Keratinocyte (primary cell): ENCODE data around the gene ACADL. TPM values are rescaled to one million over a fixed set of nuclear protein-coding genes. Genes with fewer than 3 reads are reported as not detected.

Experiments used
- DNase-seq: peaks from one replicate; pipeline ENCODE4 v3.0.0-alpha.2; 2011; ENCODE audit warnings: low read depth, missing footprints, low spot score
- FAIRE-seq: peaks from 2 replicates; lab custom pipeline; 2011; peaks lifted over from hg19 to GRCh38; lab: Jason Lieb, UNC
- H2AFZ ChIP-seq: 2 replicates; pipeline ENCODE4 v1.6.0; 2012; ENCODE audit warnings: low read length, control low read depth, inconsistent platforms; ENCODE audit not compliant: control insufficient read depth
- H3K27ac ChIP-seq: 2 replicates; pipeline ENCODE4 v1.5.1; 2011; ENCODE audit warnings: low read length; ENCODE audit not compliant: control insufficient read depth, insufficient read depth
- H3K27me3 ChIP-seq: 3 replicates; pipeline ENCODE4 v1.6.0; 2011; ENCODE audit warnings: low read length; ENCODE audit not compliant: control insufficient read depth, insufficient read depth; ENCODE audit errors: extremely low read depth
- H3K36me3 ChIP-seq, 2 experiments: 2 replicates in 1 of 2; 3 replicates in 1 of 2; pipeline ENCODE4 v1.5.1; 2011; ENCODE audit warnings: low read length in 2 of 2, mild to moderate bottlenecking in 1 of 2; ENCODE audit not compliant: control insufficient read depth in 2 of 2, insufficient read depth in 2 of 2; ENCODE audit errors: extremely low read depth in 1 of 2
- H3K4me1 ChIP-seq: 3 replicates; pipeline ENCODE4 v1.5.1; 2011; ENCODE audit warnings: low read length; ENCODE audit not compliant: control insufficient read depth, insufficient read depth; ENCODE audit errors: extremely low read depth
- H3K4me2 ChIP-seq: 3 replicates; pipeline ENCODE4 v1.6.0; 2011; ENCODE audit warnings: low read depth, low read length; ENCODE audit not compliant: control insufficient read depth, insufficient read depth; ENCODE audit errors: extremely low read depth
- H3K4me3 ChIP-seq, 3 experiments: fragments of 200-600 bp in 1 of 3; sonication (generic) in 1 of 3; 2 replicates in 2 of 3; 3 replicates in 1 of 3; pipeline ENCODE4 v1.5.1; 2011 to 2016; ENCODE audit warnings: low read length in 3 of 3, mild to moderate bottlenecking in 3 of 3, control low read depth in 2 of 3, inconsistent platforms in 1 of 3, low read depth in 1 of 3, mixed read lengths in 1 of 3, mixed run types in 1 of 3, moderate library complexity in 1 of 3; ENCODE audit not compliant: control insufficient read depth in 2 of 3, insufficient read depth in 2 of 3; ENCODE audit errors: extremely low read depth in 1 of 3
- H3K79me2 ChIP-seq: 2 replicates; pipeline ENCODE4 v1.6.0; 2012; ENCODE audit warnings: low read length; ENCODE audit not compliant: control insufficient read depth, insufficient read depth
- H3K9ac ChIP-seq: 3 replicates; pipeline ENCODE4 v1.6.0; 2011; ENCODE audit warnings: low read length; ENCODE audit not compliant: control insufficient read depth, insufficient read depth; ENCODE audit errors: extremely low read depth
- H3K9me1 ChIP-seq: 3 replicates; pipeline ENCODE4 v1.6.0; 2011; ENCODE audit warnings: low read length; ENCODE audit not compliant: control insufficient read depth, insufficient read depth; ENCODE audit errors: extremely low read depth
- H3K9me3 ChIP-seq: 2 replicates; pipeline ENCODE4 v1.5.1; 2012; ENCODE audit warnings: low read depth, low read length; ENCODE audit not compliant: control insufficient read depth
- H4K20me1 ChIP-seq: 3 replicates; pipeline ENCODE4 v1.6.0; 2011; ENCODE audit warnings: low read length; ENCODE audit not compliant: control insufficient read depth, insufficient read depth; ENCODE audit errors: extremely low read depth
- CTCF ChIP-seq, 3 experiments: IDR thresholded peaks in 1 of 3; conservative IDR thresholded peaks in 1 of 3; optimal IDR thresholded peaks in 1 of 3; 2 replicates in 2 of 3; 3 replicates in 1 of 3; pipeline versions ENCODE3 to v1.5.1; 2011; ENCODE audit warnings: low read length in 3 of 3, mild to moderate bottlenecking in 3 of 3, moderate library complexity in 2 of 3, control low read depth in 1 of 3, inconsistent platforms in 1 of 3; ENCODE audit not compliant: insufficient read depth in 2 of 3; ENCODE audit errors: extremely low read depth in 1 of 3
- EZH2 ChIP-seq: IDR thresholded peaks from one replicate; pipeline ENCODE4 v1.6.1; 2012; ENCODE audit warnings: inconsistent platforms, mild to moderate bottlenecking, low read length, moderate library complexity
- dilution Hi-C: fragments of 300-500 bp; cut with MboI; formaldehyde crosslinking; loops from one replicate; pipeline ENCODE4 v1.7.0; 2020; ENCODE audit warnings: low sequenced_read_pairs; ENCODE audit not compliant: extremely low pct_ligation_motif_present
- polyA plus RNA-seq, 5 experiments: library from polyadenylated mRNA; depleted of rRNA in 3 of 5; stranded (reverse) in 3 of 5; stranded (forward) in 1 of 5; unstranded in 1 of 5; fragments of >200 nt; gene quantifications; 1 replicate in 1 of 5; 2 replicates in 3 of 5; 3 replicates in 1 of 5; pipeline versions ENCODE4 v1.2.1 to v1.2.3, GENCODE V29; 2011 to 2012; ENCODE audit warnings: missing spikeins in 2 of 5, low read depth in 1 of 5, low replicate concordance in 1 of 5

The ACADL gene
- polyA plus RNA-seq, 1 donor (not counting 4 experiments of a cell fraction or from before 2014, with no cell fraction given): 0.10 TPM

DNA sequence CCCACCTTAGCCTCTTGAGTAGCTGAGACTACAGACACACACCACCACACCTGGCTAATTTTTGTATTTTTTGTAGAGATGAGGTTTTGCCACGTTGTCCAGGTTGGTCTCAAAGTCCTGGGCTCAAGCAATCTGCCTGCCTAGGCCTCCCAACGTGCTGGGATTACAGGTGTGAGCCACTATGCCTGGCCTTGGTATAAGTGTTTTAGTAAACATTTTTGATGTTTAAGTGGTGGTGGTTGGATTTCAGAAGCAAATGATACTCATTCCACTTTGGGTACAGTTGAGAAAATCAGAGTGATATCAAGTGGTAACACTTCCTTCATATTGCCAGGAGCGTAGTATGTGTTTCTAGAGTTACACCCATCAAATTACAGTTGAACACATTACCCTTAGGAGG, 25.4 kb downstream of the ACADL start:
- Histone ChIP-seq H3K36me3 (no peaks in the 10 kb centered on the region), H4K20me1 (no peaks in the 10 kb centered on the region), H2AFZ (no peak overlapping the region), H3K4me3 (no peak overlapping the region), H3K79me2 (no peaks in the 10 kb centered on the region), H3K9ac (no peak overlapping the region), H3K4me1 (peaks cover 13% of the 10 kb centered on the region), H3K9me1 (no peaks in the 10 kb centered on the region), H3K9me3 (no peaks in the 10 kb centered on the region), H3K27ac (no peak overlapping the region), H3K27me3 (no peaks in the 10 kb centered on the region), H3K4me2 (no peak overlapping the region)
- FAIRE-seq: no peak
- no peak for TF ChIP-seq EZH2
- TF ChIP-seq CTCF (optimal IDR thresholded peaks at IDR 0.05 in 1 of 3, IDR thresholded peaks at IDR 0.05 in 1 of 3, conservative IDR thresholded peaks at IDR 0.05 in 1 of 3; ENCODE audit: extremely low read depth in 1 of 3, insufficient read depth in 2 of 3, low read length in 3 of 3): no peak
- dilution Hi-C loops: no loop called here
- DNase-seq: no peak

DNA sequence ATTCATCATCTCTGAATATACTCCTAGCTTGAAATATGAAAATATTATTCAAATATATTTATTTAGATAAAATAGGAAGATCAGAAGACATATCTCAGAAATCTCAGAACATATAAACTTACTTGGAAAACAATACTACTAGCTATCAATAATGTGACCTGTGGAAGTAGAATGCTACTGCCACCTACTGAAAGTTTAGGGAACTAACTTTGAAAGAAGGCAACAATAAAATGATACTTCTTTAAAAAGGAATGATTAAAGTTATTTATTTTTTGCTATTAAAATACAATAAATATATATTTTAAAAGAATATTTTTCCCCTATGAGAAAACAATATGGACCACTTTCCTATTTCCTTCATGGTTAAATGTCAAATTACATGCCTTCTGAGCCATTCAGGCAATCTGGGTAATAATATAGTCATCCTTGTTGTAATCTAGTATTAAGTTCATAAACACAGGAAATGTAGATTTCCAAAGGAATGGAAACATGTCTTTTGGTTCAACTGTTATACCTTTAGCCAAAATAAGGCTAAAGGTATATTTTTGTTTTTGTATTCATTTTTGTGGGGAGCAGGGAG, 26.0 kb downstream of the ACADL start:
- Histone ChIP-seq H3K27me3 (no peaks in the 10 kb centered on the region), H3K9me1 (no peaks in the 10 kb centered on the region), H3K36me3 (no peaks in the 10 kb centered on the region), H3K79me2 (no peaks in the 10 kb centered on the region), H3K4me2 (no peak overlapping the region), H3K27ac (no peak overlapping the region), H3K4me3 (no peak overlapping the region), H2AFZ (no peak overlapping the region), H3K9ac (no peak overlapping the region), H3K4me1 (peaks cover 13% of the 10 kb centered on the region), H3K9me3 (no peaks in the 10 kb centered on the region), H4K20me1 (no peaks in the 10 kb centered on the region)
- TF ChIP-seq CTCF (optimal IDR thresholded peaks at IDR 0.05 in 1 of 3, IDR thresholded peaks at IDR 0.05 in 1 of 3, conservative IDR thresholded peaks at IDR 0.05 in 1 of 3; ENCODE audit: extremely low read depth in 1 of 3, insufficient read depth in 2 of 3, low read length in 3 of 3): peak in 2 of 3 experiments; percentile 33 to 45
- TF ChIP-seq EZH2: no peak
- DNase-seq: no peak
- FAIRE-seq: no peak
- dilution Hi-C loops: no loop called here
